Lower leg skin (tissue), 4 donors: ENCODE measurements around the gene NDST1. TPM values are rescaled to one million over a fixed set of nuclear protein-coding genes. Genes with fewer than 3 reads are reported as not detected.

Source experiments
- DNase-seq, 2 donors: peaks; one replicate each; pipeline ENCODE4 v3.0.0-alpha.2; 2019; ENCODE audit warnings: low spot score in 2 of 2
- H3K4me3 ChIP-seq: fragments of 200-600 bp; sonication (generic); 2 replicates; pipeline ENCODE4 v1.5.1; 2017; ENCODE audit warnings: mild to moderate bottlenecking, low read depth; ENCODE audit not compliant: poor library complexity, severe bottlenecking
- CTCF ChIP-seq, 3 donors: fragments of 450-650 bp; IDR thresholded peaks; one replicate each; pipeline ENCODE4 v1.5.1; 2016; ENCODE audit warnings: antibody characterized with exemption in 3 of 3, mild to moderate bottlenecking in 3 of 3, moderate library complexity in 2 of 3
- POLR2A ChIP-seq, 2 donors: fragments of 450-650 bp; IDR thresholded peaks; one replicate each; pipeline ENCODE4 v1.6.1; 2016 to 2017; ENCODE audit warnings: antibody characterized with exemption in 2 of 2, mild to moderate bottlenecking in 1 of 2, moderate library complexity in 1 of 2
- WGBS, 2 donors: methylation state at CpG; one replicate each; pipeline ENCODE4 v1.1.5; 2018; 5-methylcytosine and 5-hydroxymethylcytosine counted together
- intact Hi-C: fragments of 100-400 bp; cut with DNase I; formaldehyde crosslinking; loops from one replicate; pipeline ENCODE4 v1.15.0; 2023; ENCODE audit warnings: low total_unique reads
- total RNA-seq, 4 donors: library from RNA; depleted of rRNA; stranded (reverse); fragments of >200 nt; gene quantifications; one replicate each; pipeline ENCODE4 v1.1.0, GENCODE V29; 2016

NDST1 gene
- total RNA-seq, 4 donors from 2014 or later: 62.9 to 127 (median 115) TPM

- TF ChIP-seq CTCF (IDR thresholded peaks at IDR 0.05): no peak
- no peak for TF ChIP-seq POLR2A (IDR thresholded peaks at IDR 0.05)
- WGBS, 2 donors: 52 to 59% methylated on average over 12 of the region's 12 CpGs
Measured at GRCh38 chr5:150590979-150591695, 83.2 kb downstream of the NDST1 start.

DNA sequence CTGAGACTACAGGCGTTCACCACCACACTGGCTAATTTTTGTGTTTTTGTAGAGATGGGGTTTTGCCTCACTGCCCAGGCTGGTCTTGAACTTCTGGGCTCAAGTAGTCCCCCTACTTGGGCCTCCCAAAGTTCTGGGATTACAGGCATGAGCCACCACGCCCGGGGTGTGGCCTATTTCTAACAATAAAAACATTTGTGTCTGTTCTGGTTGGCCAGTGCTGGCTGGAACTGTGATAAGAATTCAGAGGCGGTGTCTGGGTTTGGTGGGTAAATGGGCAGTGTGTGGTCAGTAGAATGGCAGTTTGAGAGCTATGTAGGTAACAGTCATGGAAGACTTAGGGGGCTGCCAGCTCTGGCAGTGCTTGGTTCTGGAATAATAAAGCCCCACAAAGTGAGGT is 85.7 kb downstream of the NDST1 start:
- DNase-seq: no peak
- intact Hi-C loops: no loop called here
- 47 to 63% methylated on average over 4 of the region's 4 CpGs for WGBS, 2 donors
- H3K4me3 ChIP-seq: no peak overlapping the region
- no peak for TF ChIP-seq POLR2A (IDR thresholded peaks at IDR 0.05)
- no peak for TF ChIP-seq CTCF (IDR thresholded peaks at IDR 0.05)

More at GRCh38 chr5:150590979-150591695, 83.2 kb downstream of the NDST1 start:
- DNase-seq: no peak
- H3K4me3 ChIP-seq: no peak overlapping the region
- intact Hi-C loops: no loop called here

GRCh38 chr5:150593996-150594395 is 86.1 kb downstream of the NDST1 start:
- TF ChIP-seq POLR2A (IDR thresholded peaks at IDR 0.05) (no peak), CTCF (IDR thresholded peaks at IDR 0.05) (no peak)
- intact Hi-C loops: no loop called here
- no peak overlapping the region for H3K4me3 ChIP-seq

DNA sequence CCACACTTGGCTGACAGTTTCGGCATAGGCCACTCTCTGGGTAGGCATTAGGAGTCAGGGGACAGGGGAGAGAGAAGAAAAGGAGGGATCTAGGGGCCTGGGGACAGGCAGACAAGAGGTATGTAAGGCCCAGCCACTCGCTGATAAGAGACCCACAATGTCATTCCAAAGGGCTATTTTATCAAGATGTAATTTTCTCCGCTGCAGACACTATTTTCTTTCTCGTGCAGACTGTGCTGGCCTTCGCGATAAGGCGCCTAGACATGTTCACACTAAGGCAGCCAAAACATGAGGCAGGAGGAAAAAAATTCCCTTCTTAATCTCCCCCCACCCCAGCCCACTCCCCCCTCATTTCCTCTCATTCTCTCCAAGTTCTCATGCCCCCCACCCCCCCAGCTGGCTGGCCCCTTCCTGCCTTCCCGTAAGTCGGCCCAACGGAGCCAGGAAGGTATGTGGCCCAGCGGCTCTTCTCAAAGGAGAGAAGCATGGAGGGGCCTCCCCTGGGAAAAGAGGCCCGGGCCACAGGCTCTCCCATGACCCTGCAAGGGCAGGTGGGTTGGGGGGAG is 87.6 kb downstream of the NDST1 start:
- TF ChIP-seq POLR2A (IDR thresholded peaks at IDR 0.05): no peak
- TF ChIP-seq CTCF (IDR thresholded peaks at IDR 0.05): no peak
- H3K4me3 ChIP-seq: no peak overlapping the region
- 64 to 66% methylated on average over 12 of the region's 12 CpGs for WGBS, 2 donors
- no peak for DNase-seq
- intact Hi-C loops: no loop called here

More at GRCh38 chr5:150593996-150594395, 86.1 kb downstream of the NDST1 start:
- 74 to 77% methylated on average over 7 of the region's 7 CpGs for WGBS, 2 donors
- no peak for DNase-seq

- TF ChIP-seq POLR2A (IDR thresholded peaks at IDR 0.05) (no peak), CTCF (IDR thresholded peaks at IDR 0.05) (no peak)
- no peak for DNase-seq
- intact Hi-C loops: no loop called here
- WGBS, 2 donors: 76 to 83% methylated on average over 9 of the region's 9 CpGs
- H3K4me3 ChIP-seq: no peak overlapping the region
Measured at GRCh38 chr5:150596313-150596712, 88.4 kb downstream of the NDST1 start.
